C4-2B (cell line): ENCODE measurements around the gene TUBE1.

Experiments used
- CTCF ChIP-seq: fragments of 450-650 bp; conservative IDR thresholded peaks from 2 replicates; pipeline ENCODE4 v1.5.1; 2017; ENCODE audit warnings: mild to moderate bottlenecking
- ZFX ChIP-seq: fragments of 450-650 bp; IDR thresholded peaks from 2 replicates; pipeline ENCODE4 v1.6.1; 2017

GRCh38 chr6:112081569-112081968 is 5.7 kb downstream of the TUBE1 start:
- TF ChIP-seq CTCF (no peak), ZFX (no peak)
